Endothelial cell of hepatic sinusoid (primary cell): ENCODE results near the gene MED17.

Experiments
- in situ Hi-C: cut with HindIII; loops from 2 replicates; pipeline ENCODE4 v1.10.0; 2017; ENCODE audit warnings: low sequenced_read_pairs

Gene MED17

GRCh38 chr11:93807980-93808379 lies 23.9 kb downstream of the MED17 start:
- in situ Hi-C loops: no loop called here

DNA sequence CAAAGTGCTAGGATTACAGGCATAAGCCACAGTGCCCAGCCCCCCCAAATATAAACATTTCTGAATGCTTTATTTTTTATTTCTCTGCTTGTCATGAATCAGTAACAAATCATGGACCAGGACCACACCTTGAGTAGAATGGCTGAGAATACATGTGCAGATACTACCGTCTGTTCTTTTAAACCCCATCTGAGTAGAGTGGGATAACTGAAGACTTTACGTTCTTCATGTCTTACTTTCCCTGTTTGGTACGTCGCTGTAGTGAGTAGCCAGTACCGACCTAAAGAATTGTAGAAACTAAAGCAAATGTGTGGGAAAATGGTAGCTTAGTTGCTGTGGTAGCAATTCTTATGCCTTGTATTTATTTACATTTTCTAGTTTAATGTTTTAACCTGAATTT lies 29.9 kb downstream of the MED17 start:
- in situ Hi-C loops: no loop called here

GRCh38 chr11:93814966-93815633 lies 31.0 kb downstream of the MED17 start:
- in situ Hi-C loops: no loop called here

GRCh38 chr11:93817426-93818348 lies 33.6 kb downstream of the MED17 start:
- in situ Hi-C loops: no loop called here

DNA sequence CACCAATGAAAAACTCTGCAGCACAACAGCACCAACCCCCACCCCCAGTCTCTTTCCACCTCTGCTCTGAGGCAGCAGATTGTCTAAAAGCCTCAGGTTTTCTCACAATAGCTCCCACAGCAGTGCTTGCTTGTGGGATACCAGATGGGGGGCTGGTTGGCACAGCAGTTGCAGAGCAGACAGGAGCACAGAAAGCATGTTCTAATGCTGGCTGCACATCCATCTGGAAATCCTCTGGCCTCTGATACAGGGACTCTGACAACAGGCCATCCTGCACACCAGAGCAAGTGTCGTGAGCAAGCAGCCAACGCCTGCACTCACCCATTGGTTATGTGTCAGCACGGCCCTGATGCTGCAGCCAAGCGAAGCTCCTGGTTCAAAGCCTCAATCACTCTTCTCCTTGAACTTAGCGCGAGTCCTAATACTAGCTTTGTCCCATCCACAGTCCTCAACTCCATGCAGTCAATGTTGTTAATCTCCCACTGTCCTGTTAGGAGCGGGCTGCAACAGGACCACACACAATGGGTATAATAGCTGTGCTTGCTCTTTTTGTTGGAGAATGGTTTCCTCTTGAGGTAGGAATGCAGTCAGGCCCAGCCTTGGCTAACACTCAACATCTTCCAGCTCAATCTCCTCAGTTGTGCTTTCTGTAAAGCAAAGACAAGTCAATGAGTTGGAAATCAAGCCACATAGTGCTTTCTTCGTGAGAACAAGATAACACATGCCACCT lies 36.0 kb downstream of the MED17 start:
- in situ Hi-C loops: no loop called here

DNA sequence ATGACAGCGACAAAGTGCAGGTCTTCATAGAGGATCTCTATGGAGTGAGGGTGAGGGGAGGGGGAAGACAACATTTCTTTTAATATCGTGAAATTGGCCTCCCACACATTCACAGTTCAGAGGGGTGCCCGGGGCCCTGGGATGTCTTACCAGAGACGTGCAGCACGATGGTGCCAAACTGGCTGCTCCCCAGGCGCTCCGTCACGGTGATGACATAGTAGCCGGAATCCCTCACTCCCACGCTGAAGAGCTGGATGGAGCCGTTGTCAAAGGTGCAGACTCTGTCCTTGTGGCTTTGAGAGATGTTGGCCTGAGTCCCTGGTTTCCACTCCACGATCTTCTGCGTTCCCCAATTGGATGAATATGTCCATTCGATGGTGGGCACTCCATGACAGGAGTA lies 36.8 kb downstream of the MED17 start:
- in situ Hi-C loops: no loop called here

GRCh38 chr11:93821617-93822016 lies 37.5 kb downstream of the MED17 start:
- in situ Hi-C loops: no loop called here

GRCh38 chr11:93822359-93822758 lies 38.3 kb downstream of the MED17 start:
- in situ Hi-C loops: no loop called here

GRCh38 chr11:93823210-93823609 lies 39.1 kb downstream of the MED17 start:
- in situ Hi-C loops: no loop called here

DNA sequence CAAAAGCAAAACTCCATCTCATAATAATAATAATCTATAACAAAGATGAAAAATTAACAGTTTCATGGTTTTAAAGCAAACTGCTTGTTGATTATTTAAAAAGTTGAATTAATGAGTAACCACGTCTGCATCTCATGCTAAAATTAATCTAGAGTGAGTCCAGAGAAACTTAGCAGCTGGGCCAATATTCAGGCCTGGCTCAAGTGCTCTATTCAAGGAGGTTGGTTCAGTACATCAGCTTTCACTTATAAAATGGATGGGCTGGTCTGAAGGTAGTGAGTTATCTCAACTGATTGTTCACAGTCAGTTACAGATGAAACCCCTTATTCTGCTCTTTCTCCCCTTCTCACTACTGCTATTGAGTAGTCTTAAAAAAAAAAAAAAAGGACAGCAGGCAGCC lies 43.3 kb downstream of the MED17 start:
- in situ Hi-C loops: no loop called here

DNA sequence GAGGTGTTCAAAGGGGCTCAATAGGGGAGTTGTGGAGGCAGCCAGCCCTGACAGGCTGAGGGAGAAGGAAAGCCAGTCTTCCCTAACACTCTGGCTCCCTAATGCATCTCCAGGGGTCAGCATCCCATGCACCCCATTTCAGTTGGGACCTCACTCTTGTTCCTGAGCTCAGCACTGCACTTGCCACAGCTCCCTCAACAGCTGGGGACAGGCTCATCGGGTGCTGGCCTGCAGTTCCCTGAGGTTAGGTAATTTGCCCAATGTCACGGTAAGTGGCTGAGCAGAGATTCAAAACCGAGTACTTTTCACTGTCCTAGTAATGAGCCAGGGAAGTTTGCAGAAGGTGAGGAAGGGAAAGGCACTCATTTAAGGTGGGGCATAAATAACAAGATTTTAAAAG lies 45.5 kb downstream of the MED17 start:
- in situ Hi-C loops: no loop called here

DNA sequence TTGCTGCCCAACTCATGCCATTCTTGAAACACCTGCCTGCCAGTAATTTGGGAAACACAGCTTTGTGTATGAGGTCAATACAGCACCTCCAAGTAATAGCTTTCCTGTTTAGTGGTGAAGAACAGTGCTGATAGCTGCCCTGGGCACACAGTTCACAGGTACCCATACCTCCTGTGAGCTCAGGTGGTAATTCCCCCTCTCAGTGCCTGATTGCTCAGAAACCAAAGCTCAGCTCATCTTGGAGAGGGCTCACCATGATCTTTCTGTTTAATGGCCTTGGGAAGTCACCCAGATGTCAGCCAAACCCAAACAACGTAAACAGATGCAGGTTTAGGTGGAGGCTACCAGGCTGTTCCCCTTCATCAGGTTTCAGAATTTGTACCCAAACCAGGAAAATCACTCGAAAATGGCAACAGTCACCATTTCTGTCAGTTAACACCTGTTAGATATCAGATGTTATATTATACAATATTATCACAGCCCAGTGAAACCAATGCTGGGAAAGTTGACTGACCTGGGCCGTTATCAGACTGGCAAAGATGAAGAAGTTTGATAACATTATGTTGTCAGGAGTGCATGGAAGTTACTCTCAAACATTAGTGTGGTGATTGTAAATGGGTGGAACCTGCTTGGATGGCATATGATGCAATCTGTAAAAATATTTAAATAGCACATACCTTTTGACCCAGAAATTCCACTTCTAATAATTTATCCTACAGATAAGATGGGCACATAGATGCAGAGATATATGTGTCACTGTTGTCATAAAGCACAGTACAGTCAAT lies 47.5 kb downstream of the MED17 start:
- in situ Hi-C loops: no loop called here

- in situ Hi-C loops: no loop called here
Observed at GRCh38 chr11:93832780-93833179, 48.7 kb downstream of the MED17 start.

- in situ Hi-C loops: no loop called here
Observed at GRCh38 chr11:93838967-93839366, 54.9 kb downstream of the MED17 start.

- in situ Hi-C loops: no loop called here
Observed at GRCh38 chr11:93840180-93840579, 56.1 kb downstream of the MED17 start.

DNA sequence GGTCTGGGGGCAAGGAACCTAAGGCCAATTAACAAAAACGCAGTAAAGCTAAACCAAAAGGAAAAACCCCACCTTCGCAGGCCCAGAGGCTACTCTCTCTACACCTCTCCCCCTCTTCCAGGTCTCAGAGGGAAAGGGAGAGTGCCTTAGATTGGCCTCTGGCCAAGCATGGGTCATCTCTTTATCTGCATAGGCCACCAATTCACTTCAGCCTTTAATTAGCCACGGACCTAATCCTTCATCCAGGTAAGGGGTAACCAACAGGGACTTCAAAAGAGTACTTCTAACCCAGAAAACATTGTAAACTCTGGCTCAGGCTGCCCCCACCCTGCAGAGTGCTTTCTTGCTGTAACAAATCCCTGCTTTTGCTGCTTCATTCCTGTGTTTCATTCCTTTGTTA lies 56.9 kb downstream of the MED17 start:
- in situ Hi-C loops: no loop called here

- in situ Hi-C loops: no loop called here
Observed at GRCh38 chr11:93841446-93841845, 57.4 kb downstream of the MED17 start.

DNA sequence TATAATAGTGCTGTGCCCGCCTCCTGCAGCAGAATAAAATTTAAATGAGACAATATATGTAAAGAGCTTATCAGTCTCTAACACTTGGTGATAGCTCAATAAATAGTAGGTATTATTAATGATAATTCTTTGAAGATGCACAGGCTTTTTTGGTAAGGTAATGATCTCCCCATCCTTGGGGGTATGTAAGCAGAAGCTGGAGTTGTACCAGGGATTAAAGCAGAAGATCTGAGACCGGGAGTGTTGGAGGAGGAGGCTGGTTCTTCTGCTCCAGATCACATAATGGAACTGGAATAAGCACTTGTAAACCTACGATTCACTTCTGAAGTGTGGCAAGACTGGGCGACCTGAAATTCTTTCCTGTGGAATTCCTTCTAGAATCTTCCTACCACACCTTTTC lies 58.0 kb downstream of the MED17 start:
- in situ Hi-C loops: no loop called here

DNA sequence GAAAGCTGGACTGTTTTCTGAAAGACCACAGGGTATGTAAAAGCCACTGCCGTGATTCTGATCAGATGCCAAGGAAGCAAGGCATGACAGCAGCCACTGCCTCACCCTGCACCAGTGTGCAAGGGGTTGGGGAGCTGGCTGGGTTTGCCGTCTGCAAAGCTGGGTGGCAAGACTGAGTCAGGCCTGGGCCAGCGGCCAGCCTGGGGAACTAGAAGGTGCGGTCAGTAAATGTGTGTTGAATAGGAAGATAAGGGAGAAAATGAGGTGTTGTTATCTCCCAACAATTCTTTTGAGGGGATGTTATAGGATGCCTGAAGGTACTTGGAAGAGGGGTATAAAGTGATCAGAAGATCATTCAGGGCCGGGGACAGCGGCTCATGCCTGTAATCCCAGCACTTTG lies 58.4 kb downstream of the MED17 start:
- in situ Hi-C loops: no loop called here

DNA sequence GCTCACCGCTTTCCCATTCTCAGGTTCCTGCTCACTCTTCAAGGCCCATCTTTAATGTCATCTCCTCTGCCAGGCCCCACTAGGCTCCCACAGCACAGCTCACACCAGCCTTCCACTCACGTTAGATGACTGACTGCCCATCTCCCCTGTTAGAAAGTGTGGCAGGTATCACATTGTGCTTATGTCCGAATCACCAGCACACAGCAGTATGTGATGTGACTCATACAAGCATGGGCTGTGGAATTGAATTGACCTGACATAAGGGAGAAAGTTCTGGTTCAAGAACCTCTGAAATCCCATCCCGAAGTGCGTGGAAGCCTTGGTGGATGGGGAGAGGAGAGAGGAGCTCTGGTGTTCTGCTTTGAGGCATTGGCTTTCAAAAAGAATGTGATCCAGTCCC lies 59.8 kb downstream of the MED17 start:
- in situ Hi-C loops: no loop called here

DNA sequence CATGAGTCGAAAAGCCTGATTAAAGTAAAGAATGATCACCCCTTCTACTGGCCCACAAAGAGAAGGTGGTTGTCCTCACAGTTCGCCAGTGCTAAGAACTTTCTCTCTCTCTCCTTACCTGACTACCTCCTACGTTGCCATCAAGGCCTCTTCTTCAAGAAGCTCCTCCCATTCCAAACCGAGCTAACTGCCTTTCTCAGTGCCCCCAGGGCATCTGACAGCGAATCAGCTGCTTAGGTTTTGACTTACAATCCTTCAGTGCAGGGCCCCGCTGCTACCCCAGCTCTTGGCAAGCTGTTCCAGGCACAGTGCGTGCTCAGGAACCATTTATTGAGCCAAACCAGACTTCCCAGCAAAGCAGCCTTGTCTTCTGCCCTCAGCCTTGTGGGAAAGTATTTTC lies 60.5 kb downstream of the MED17 start:
- in situ Hi-C loops: no loop called here
